GM15510 (cell line): ENCODE data around the gene MEF2D.

Experiments used
- POLR2A ChIP-seq: IDR thresholded peaks from 3 replicates; pipeline ENCODE4 v1.6.1; 2011; ENCODE audit warnings: borderline replicate concordance; ENCODE audit not compliant: insufficient read length; ENCODE audit errors: extremely low read depth

Gene MEF2D

GRCh38 chr1:156508205-156508954, 7.8 kb upstream of the MEF2D start:
- peak; percentile 40 for TF ChIP-seq POLR2A

GRCh38 chr1:156506450-156506849, 5.9 kb upstream of the MEF2D start:
- TF ChIP-seq POLR2A = no peak

DNA sequence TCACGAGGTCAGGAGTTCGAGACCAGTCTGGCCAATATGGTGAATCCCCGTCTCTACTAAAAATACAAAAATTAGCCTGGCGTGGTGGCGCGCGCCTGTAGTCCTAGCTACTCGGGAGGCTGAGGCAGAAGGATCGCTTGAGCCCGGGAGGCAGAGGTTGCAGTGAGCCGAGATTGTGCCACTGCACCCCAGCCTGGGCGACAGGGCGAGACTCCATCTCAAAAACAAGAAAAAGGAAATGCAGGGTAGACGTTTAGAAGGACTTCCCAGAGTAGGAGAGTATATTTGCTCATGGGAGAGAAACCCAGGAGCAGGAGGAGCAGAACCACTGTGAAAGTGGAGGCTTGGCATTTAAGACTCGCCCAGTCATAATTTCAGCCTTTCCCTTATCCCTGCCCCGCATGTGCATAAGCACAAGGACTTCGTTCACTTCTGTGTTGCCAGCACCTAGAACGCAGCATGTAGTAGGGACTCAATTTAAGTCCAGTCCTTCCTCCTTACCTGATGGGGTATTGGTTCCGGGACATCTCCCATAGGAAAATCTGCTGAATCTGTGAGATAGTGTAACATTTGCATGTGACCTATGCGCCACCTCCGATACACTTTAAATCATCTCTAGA, 5.2 kb upstream of the MEF2D start:
- TF ChIP-seq POLR2A = no peak

DNA sequence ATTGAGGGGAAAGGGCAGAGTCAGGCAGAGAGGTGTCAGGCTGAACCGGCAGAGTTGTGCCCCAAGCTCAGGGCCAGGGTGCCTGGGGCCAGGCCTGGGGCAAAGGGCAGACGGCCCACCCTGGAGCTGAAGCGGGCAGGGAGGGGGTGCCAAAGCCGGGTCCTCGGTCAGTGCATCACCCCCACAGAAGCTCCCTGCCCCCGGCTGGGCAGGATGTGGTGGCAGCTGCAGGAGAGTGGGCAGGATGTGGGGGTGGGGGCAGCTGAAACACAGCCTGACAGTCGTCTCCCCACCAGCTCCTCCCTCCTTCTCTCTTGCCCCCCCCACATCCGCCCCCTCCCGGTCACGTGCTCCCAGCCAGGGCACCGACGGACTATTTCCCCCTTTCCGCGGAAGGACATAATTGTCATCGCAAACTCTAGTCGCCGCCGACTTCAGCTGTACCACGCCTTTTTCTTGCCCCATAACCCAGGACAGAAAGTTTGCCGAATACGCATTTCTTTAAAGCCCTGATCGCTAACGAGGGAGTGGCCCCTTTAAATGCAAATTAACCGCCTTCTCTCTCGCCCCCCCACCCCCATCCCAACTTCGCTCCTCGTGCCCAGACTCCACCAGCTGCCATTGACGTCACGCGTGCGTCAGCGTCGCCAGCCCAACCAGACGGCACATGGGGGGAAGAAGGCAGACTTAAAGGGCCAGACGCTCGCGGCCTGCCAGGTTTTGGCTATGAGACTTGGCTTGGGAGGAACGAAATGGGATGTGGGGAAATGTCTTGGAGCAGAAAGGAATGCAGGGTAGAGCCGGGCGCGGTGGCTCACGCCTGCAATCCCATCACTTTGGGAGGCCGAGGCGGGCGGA, 4.5 kb upstream of the MEF2D start:
- TF ChIP-seq POLR2A = peak; percentile 66

- no peak for TF ChIP-seq POLR2A
Observed at GRCh38 chr1:156504438-156504813, 3.9 kb upstream of the MEF2D start.

GRCh38 chr1:156503698-156504437, 3.3 kb upstream of the MEF2D start:
- no peak for TF ChIP-seq POLR2A

DNA sequence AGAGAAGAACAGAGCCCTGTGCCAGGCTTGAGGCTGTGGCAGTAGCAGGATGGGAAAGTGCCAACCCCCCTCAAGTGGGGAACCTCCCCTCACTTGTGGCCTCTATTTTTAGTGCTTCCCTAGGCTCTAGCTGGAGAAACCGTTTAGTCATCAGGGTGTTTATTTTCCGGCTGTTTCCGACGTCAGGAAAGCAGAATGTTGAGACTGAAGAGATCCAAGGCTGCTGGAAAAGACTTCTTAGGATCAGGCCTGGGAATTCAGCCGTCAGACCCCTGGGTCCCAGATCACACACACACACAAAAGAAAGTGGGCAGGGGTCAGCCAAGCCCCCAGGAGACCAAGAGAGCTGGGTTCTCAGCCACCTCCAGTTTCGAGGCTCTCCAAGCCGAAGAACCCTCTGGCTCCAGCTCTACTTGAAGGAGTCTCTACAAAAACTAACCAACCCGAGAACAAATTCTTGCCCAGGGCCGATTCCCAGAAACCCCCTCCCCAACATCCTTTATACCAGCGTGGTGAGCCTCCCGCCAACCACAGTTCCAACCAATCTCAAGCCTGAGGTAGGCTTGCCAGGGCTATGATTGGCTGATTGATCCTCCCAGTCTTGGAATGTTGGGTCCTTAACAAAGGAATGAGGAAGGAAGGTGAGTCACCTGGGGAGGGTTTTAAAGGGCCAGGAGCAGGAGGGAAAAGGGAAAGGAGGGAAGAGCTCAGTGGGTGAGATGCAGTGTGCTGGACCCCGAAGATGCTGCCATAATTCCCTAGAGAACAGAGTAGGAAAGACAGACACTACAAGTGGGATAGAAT, 2.5 kb upstream of the MEF2D start:
- TF ChIP-seq POLR2A = no peak

DNA sequence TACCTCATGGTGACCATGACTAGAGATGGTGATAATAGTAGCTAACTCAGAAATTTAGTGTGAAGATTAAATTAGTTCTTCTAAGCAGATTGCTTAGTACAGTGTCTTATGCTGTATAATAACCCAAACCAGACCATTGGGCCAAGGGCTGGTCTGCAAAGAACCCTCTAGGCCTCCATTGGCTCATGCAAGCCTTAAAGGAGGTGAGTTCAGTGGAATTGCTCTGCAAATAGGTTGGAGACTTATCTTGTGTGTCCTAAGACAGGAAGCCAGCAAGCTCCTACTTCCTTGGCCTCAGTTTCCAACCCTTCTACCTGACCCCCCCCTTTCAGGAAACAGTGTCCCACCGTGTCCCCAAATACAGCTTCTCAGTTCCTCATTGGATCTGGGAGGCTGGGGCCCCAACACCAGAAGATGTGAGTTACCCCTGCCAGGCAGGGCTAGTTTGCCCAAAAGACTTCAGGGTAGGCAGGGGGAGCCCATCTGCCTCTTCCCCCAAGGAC, 1.9 kb upstream of the MEF2D start:
- no peak for TF ChIP-seq POLR2A

- TF ChIP-seq POLR2A = peak; percentile 57
Observed at GRCh38 chr1:156500793-156501506, 375 bp upstream of the MEF2D start.

DNA sequence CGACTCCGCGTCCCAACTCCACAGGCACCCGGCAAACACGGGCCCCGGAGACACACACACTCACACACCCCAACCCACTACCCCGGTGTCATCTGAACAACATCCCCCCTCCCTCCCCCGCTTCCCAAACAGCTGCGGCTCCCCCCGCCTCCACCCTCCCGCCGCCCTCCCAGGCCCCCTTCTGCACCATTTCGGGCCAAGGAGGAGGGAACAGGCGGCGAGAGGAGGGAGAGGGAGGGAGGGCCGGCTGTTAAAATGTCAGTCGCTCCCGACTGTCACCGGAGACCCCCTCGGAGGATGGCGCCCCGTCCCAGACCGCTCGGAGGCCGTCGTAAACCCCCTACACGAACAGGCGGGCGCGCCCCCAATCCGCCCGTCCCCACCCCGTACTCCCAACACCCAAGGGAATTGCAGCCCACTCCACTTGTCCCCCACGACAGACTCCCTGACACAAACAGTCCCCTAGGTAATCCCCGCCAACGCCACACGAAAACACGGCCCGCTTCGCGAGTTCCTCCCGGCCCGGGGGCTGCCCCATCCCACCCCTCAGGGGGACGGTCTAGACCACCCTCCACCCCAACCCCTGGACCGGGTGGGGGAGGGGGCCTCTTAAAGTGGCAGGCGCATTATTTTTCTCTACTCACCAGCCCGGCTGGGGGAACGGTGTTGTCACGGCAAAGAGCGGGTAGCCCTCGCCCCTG, 583 bp downstream of the MEF2D start:
- no peak for TF ChIP-seq POLR2A

- TF ChIP-seq POLR2A = no peak
Observed at GRCh38 chr1:156499194-156499841, 1.3 kb downstream of the MEF2D start.
